ENCODE measurements around the gene HHATL.
A peak's percentile ranks its signal among the peaks of the same experiment; 100 is the strongest.

Gene HHATL

GRCh38 chr3:42667523-42668412, 34.8 kb downstream of the HHATL start:
- peak; percentile 68 for TF ChIP-seq GLIS1 (tag by site-specific recombination; IDR thresholded peaks at IDR 0.05)
- 0 out of 2 replicates have a peak, but pooled peaks have one; percentile 21 for TF ChIP-seq ZBTB48 (tag by site-specific recombination; IDR thresholded peaks at IDR 0.05)
- no peak for TF ChIP-seq ZFHX2 (tag by site-specific recombination; conservative IDR thresholded peaks at IDR 0.05)
- no peak for TF ChIP-seq BCL11A (tag by site-specific recombination; IDR thresholded peaks at IDR 0.05; ENCODE audit: low read depth)
- TF ChIP-seq, protein P1, sequence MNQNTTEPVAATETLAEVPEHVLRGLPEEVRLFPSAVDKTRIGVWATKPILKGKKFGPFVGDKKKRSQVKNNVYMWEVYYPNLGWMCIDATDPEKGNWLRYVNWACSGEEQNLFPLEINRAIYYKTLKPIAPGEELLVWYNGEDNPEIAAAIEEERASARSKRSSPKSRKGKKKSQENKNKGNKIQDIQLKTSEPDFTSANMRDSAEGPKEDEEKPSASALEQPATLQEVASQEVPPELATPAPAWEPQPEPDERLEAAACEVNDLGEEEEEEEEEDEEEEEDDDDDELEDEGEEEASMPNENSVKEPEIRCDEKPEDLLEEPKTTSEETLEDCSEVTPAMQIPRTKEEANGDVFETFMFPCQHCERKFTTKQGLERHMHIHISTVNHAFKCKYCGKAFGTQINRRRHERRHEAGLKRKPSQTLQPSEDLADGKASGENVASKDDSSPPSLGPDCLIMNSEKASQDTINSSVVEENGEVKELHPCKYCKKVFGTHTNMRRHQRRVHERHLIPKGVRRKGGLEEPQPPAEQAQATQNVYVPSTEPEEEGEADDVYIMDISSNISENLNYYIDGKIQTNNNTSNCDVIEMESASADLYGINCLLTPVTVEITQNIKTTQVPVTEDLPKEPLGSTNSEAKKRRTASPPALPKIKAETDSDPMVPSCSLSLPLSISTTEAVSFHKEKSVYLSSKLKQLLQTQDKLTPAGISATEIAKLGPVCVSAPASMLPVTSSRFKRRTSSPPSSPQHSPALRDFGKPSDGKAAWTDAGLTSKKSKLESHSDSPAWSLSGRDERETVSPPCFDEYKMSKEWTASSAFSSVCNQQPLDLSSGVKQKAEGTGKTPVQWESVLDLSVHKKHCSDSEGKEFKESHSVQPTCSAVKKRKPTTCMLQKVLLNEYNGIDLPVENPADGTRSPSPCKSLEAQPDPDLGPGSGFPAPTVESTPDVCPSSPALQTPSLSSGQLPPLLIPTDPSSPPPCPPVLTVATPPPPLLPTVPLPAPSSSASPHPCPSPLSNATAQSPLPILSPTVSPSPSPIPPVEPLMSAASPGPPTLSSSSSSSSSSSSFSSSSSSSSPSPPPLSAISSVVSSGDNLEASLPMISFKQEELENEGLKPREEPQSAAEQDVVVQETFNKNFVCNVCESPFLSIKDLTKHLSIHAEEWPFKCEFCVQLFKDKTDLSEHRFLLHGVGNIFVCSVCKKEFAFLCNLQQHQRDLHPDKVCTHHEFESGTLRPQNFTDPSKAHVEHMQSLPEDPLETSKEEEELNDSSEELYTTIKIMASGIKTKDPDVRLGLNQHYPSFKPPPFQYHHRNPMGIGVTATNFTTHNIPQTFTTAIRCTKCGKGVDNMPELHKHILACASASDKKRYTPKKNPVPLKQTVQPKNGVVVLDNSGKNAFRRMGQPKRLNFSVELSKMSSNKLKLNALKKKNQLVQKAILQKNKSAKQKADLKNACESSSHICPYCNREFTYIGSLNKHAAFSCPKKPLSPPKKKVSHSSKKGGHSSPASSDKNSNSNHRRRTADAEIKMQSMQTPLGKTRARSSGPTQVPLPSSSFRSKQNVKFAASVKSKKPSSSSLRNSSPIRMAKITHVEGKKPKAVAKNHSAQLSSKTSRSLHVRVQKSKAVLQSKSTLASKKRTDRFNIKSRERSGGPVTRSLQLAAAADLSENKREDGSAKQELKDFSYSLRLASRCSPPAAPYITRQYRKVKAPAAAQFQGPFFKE (tag by site-specific recombination; IDR thresholded peaks at IDR 0.05; ENCODE audit: borderline replicate concordance), result no peak
- TF ChIP-seq ZIC2 (tag by site-specific recombination; IDR thresholded peaks at IDR 0.05), result peak; percentile 46
- TF ChIP-seq ZNF426 (tag by site-specific recombination; IDR thresholded peaks at IDR 0.05), result no peak
- H3K9me3 ChIP-seq (ENCODE audit: control insufficient read depth, insufficient read depth, low read depth, low read length), result no peaks in the 10 kb centered on the region
- POLR2A ChIA-PET, result no interaction called here

DNA sequence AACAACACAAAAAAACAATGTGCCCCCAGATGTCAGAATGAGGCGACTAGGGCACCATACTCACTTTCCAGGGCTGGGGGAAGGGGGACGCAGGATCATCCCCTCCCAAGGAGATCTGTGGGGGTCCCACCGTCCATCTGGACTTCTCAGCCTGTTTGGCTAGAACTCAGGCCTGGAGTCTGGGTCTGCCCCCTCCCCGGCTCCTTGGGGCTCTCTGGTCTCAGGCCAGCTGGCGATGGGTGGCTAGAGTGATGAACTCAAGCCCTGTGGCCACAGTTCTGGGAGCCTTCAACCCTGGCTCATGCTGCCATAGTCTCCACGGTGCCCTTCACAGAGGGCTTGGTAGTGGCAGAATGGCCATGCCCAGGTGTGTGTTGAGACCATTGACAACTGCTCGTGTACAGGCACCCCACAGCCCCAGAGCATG, 35.5 kb downstream of the HHATL start:
- CTCF ChIA-PET, result interaction anchor here (0.6 to 0.7 kb wide), 2 partner anchors 44 to 94 kb away, joined by 3 read pairs; no protein-coding TSS in a partner anchor
- Histone ChIP-seq H3K36me3 (ENCODE audit: control insufficient read depth in 2 of 2, insufficient read depth in 1 of 2, low read length in 2 of 2) (peaks cover 0 to 12% of the 10 kb centered on the region in 2 experiments; a peak in 1 of 3 replicates), H3K4me3 (ENCODE audit: low read depth, low read length) (no peak overlapping the region), H3K27ac (ENCODE audit: extremely low read depth, low read depth, low read length) (no peak overlapping the region), H3K4me1 (ENCODE audit: control insufficient read depth, insufficient read depth, low read length) (no peaks in the 10 kb centered on the region), H3K9me3 (ENCODE audit: control insufficient read depth, insufficient read depth, low read depth, low read length) (no peaks in the 10 kb centered on the region)
- POLR2A ChIA-PET, result no interaction called here
- TF ChIP-seq SALL2 (tag by site-specific recombination; IDR thresholded peaks at IDR 0.05; ENCODE audit: borderline replicate concordance) (no peak), ZBTB7A (tag by site-specific recombination; IDR thresholded peaks at IDR 0.05; ENCODE audit: low read depth) (no peak), ZNF571 (tag by site-specific recombination; IDR thresholded peaks at IDR 0.05) (no peak), ZNF354C (tag by site-specific recombination; IDR thresholded peaks at IDR 0.05; ENCODE audit: borderline replicate concordance, low read depth) (no peak), ZNF26 (tag by site-specific recombination; IDR thresholded peaks at IDR 0.05) (no peak), ZNF521 (tag by site-specific recombination; IDR thresholded peaks at IDR 0.05) (no peak), ZNF513 (tag by site-specific recombination; IDR thresholded peaks at IDR 0.05) (no peak), ZSCAN23 (tag by site-specific recombination; IDR thresholded peaks at IDR 0.05) (no peak), ZNF843 (tag by site-specific recombination; IDR thresholded peaks at IDR 0.05) (no peak), GLI4 (tag by site-specific recombination; IDR thresholded peaks at IDR 0.05) (no peak), ZNF626 (tag by site-specific recombination; IDR thresholded peaks at IDR 0.05) (no peak)
- TF ChIP-seq, protein P2, sequence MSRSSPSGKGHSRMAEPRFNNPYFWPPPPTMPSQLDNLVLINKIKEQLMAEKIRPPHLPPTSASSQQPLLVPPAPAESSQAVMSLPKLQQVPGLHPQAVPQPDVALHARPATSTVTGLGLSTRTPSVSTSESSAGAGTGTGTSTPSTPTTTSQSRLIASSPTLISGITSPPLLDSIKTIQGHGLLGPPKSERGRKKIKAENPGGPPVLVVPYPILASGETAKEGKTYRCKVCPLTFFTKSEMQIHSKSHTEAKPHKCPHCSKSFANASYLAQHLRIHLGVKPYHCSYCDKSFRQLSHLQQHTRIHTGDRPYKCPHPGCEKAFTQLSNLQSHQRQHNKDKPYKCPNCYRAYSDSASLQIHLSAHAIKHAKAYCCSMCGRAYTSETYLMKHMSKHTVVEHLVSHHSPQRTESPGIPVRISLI (tag by site-specific recombination; IDR thresholded peaks at IDR 0.05), result no peak
- TF ChIP-seq, protein P3, sequence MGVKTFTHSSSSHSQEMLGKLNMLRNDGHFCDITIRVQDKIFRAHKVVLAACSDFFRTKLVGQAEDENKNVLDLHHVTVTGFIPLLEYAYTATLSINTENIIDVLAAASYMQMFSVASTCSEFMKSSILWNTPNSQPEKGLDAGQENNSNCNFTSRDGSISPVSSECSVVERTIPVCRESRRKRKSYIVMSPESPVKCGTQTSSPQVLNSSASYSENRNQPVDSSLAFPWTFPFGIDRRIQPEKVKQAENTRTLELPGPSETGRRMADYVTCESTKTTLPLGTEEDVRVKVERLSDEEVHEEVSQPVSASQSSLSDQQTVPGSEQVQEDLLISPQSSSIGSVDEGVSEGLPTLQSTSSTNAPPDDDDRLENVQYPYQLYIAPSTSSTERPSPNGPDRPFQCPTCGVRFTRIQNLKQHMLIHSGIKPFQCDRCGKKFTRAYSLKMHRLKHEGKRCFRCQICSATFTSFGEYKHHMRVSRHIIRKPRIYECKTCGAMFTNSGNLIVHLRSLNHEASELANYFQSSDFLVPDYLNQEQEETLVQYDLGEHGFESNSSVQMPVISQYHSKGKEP (tag by site-specific recombination; IDR thresholded peaks at IDR 0.05), result no peak

More at GRCh38 chr3:42667523-42668412, 34.8 kb downstream of the HHATL start:
- Histone ChIP-seq H3K27ac (ENCODE audit: extremely low read depth, low read depth, low read length) (no peak overlapping the region), H3K4me3 (ENCODE audit: low read depth, low read length) (no peak overlapping the region), H3K4me1 (ENCODE audit: control insufficient read depth, insufficient read depth, low read length) (no peaks in the 10 kb centered on the region), H3K36me3 (ENCODE audit: control insufficient read depth in 2 of 2, insufficient read depth in 1 of 2, low read length in 2 of 2) (peaks cover 0 to 7% of the 10 kb centered on the region in 2 experiments; a peak in 1 of 3 replicates)
- CTCF ChIA-PET, result interaction anchor here (0.7 kb wide), 1 partner anchor 43 kb away, joined by 3 read pairs; no protein-coding TSS in a partner anchor
